Renal cortex interstitium (tissue), 11 donors: ENCODE data around the gene TCERG1L. TPM values are rescaled to one million over a fixed set of nuclear protein-coding genes. Genes with fewer than 3 reads are reported as not detected.
"Not testable (repeated sequence)": the region's sequence is repeated elsewhere in the genome, so short reads cannot be mapped to it uniquely, and the experiment has no call there.

ENCODE experiments used
- DNase-seq, 11 donors: peaks; one replicate each; pipeline ENCODE4 v3.0.0-alpha.2; 2013; ENCODE audit warnings: low read depth in 9 of 11, low spot score in 4 of 11; ENCODE audit errors: extremely low read depth in 1 of 11
- polyA plus RNA-seq, 3 donors: library from polyadenylated mRNA; unstranded; fragments of 120-200 nt; gene quantifications; one replicate each; pipeline ENCODE4 v1.2.1, GENCODE V29; 2013; ENCODE audit not compliant: insufficient read length in 3 of 3

The TCERG1L gene
- polyA plus RNA-seq, 3 donors, result 1.1 to 2.4 (median 1.3) TPM

GRCh38 chr10:131142517-131143380, 168.8 kb downstream of the TCERG1L start:
- no peak for DNase-seq

GRCh38 chr10:131141645-131142516, 169.6 kb downstream of the TCERG1L start:
- DNase-seq, result no peak

GRCh38 chr10:131141207-131141606, 170.3 kb downstream of the TCERG1L start:
- DNase-seq, result no peak

- DNase-seq, result no peak
Measured at GRCh38 chr10:131140606-131141005, 170.9 kb downstream of the TCERG1L start.

- no peak for DNase-seq
Measured at GRCh38 chr10:131137223-131137622, 174.3 kb downstream of the TCERG1L start.

GRCh38 chr10:131136336-131136735, 175.2 kb downstream of the TCERG1L start:
- not testable (repeated sequence) for DNase-seq

- no peak for DNase-seq
Measured at GRCh38 chr10:131135716-131136115, 175.8 kb downstream of the TCERG1L start.

GRCh38 chr10:131134651-131135050, 176.9 kb downstream of the TCERG1L start:
- DNase-seq, result no peak

- no peak for DNase-seq
Measured at GRCh38 chr10:131134001-131134576, 177.4 kb downstream of the TCERG1L start.

GRCh38 chr10:131132681-131133080, 178.8 kb downstream of the TCERG1L start:
- no peak for DNase-seq

GRCh38 chr10:131131726-131132591, 179.6 kb downstream of the TCERG1L start:
- DNase-seq, result peak in 2 of 11 donors; percentile 34 to 55

GRCh38 chr10:131130025-131130424, 181.5 kb downstream of the TCERG1L start:
- no peak for DNase-seq

- DNase-seq, result no peak
Measured at GRCh38 chr10:131129544-131129943, 182.0 kb downstream of the TCERG1L start.

GRCh38 chr10:131128731-131129130, 182.8 kb downstream of the TCERG1L start:
- no peak for DNase-seq

- DNase-seq, result no peak
Measured at GRCh38 chr10:131127610-131128009, 183.9 kb downstream of the TCERG1L start.

- no peak for DNase-seq
Measured at GRCh38 chr10:131127138-131127589, 184.4 kb downstream of the TCERG1L start.

- DNase-seq, result no peak
Measured at GRCh38 chr10:131126321-131127137, 185.0 kb downstream of the TCERG1L start.
